H9 (cell line): ENCODE data around the gene SLC1A6. TPM values are rescaled to one million over a fixed set of nuclear protein-coding genes. Genes with fewer than 3 reads are reported as not detected.

Experiments used
- DNase-seq: peaks from one replicate; pipeline ENCODE4 v3.0.0-alpha.2; 2017
- H2AFZ ChIP-seq: one replicate; pipeline ENCODE4 v1.6.1; 2013; ENCODE audit warnings: mild to moderate bottlenecking, low read length, control low read depth, moderate library complexity
- H2AK5ac ChIP-seq: 2 replicates; pipeline ENCODE4 v1.6.1; 2013; ENCODE audit warnings: low read length, control low read depth, mixed read lengths; ENCODE audit not compliant: insufficient read length
- H2BK120ac ChIP-seq: one replicate; pipeline ENCODE4 v1.6.1; 2013; ENCODE audit warnings: low read depth, mild to moderate bottlenecking, low read length, control low read depth, inconsistent platforms; ENCODE audit not compliant: poor library complexity, severe bottlenecking
- H2BK12ac ChIP-seq: 2 replicates; pipeline ENCODE4 v1.6.1; 2013; ENCODE audit warnings: low read length, control low read depth, mixed read lengths, low read depth; ENCODE audit not compliant: insufficient read length
- H2BK15ac ChIP-seq: 2 replicates; pipeline ENCODE4 v1.6.1; 2013; ENCODE audit warnings: low read depth, low read length, control low read depth
- H2BK20ac ChIP-seq: one replicate; pipeline ENCODE4 v1.6.1; 2013; ENCODE audit warnings: low read depth, mild to moderate bottlenecking, low read length, control low read depth, inconsistent platforms; ENCODE audit not compliant: poor library complexity, severe bottlenecking
- H2BK5ac ChIP-seq: 2 replicates; pipeline ENCODE4 v1.6.1; 2013; ENCODE audit warnings: low read length, control low read depth, mixed read lengths; ENCODE audit not compliant: insufficient read length
- H3K14ac ChIP-seq: 2 replicates; pipeline ENCODE4 v1.6.1; 2013; ENCODE audit warnings: low read length, control low read depth; ENCODE audit not compliant: insufficient read depth
- H3K18ac ChIP-seq: 2 replicates; pipeline ENCODE4 v1.6.1; 2013; ENCODE audit warnings: low read depth, mild to moderate bottlenecking, mixed read lengths, low read length, control low read depth; ENCODE audit not compliant: insufficient read length
- H3K23ac ChIP-seq: 2 replicates; pipeline ENCODE4 v1.6.1; 2013; ENCODE audit warnings: low read length, control low read depth, mixed read lengths, low read depth; ENCODE audit not compliant: insufficient read length
- H3K23me2 ChIP-seq: 2 replicates; pipeline ENCODE4 v1.6.1; 2013; ENCODE audit warnings: low read depth, mild to moderate bottlenecking, mixed read lengths, low read length, control low read depth; ENCODE audit not compliant: insufficient read length, poor library complexity, severe bottlenecking
- H3K27ac ChIP-seq: 2 replicates; pipeline ENCODE4 v1.5.1; 2013; ENCODE audit warnings: low read length, control low read depth, mixed read lengths, low read depth; ENCODE audit not compliant: insufficient read length
- H3K27me3 ChIP-seq: 2 replicates; pipeline ENCODE4 v1.6.1; 2013; ENCODE audit warnings: low read length, control low read depth, inconsistent platforms; ENCODE audit not compliant: insufficient read depth
- H3K4ac ChIP-seq: 2 replicates; pipeline ENCODE4 v1.6.1; 2013; ENCODE audit warnings: low read depth, mild to moderate bottlenecking, control low read depth, inconsistent platforms, low read length, moderate library complexity
- H3K4me1 ChIP-seq: 2 replicates; pipeline ENCODE4 v1.6.1; 2013; ENCODE audit warnings: low read length, control low read depth, inconsistent platforms; ENCODE audit not compliant: insufficient read depth
- H3K4me2 ChIP-seq: 2 replicates; pipeline ENCODE4 v1.6.1; 2013; ENCODE audit warnings: low read length, control low read depth, mixed read lengths; ENCODE audit not compliant: insufficient read length, insufficient read depth
- H3K56ac ChIP-seq: 2 replicates; pipeline ENCODE4 v1.6.1; 2013; ENCODE audit warnings: low read depth, mild to moderate bottlenecking, mixed read lengths, low read length, control low read depth; ENCODE audit not compliant: insufficient read length
- H3K79me1 ChIP-seq: 2 replicates; pipeline ENCODE4 v1.6.1; 2013; ENCODE audit warnings: low read depth, mild to moderate bottlenecking, moderate library complexity, low read length, control low read depth, inconsistent platforms; ENCODE audit not compliant: insufficient read depth, poor library complexity, severe bottlenecking
- H3K79me2 ChIP-seq: 2 replicates; pipeline ENCODE4 v1.6.1; 2013; ENCODE audit warnings: low read length, control low read depth, inconsistent platforms; ENCODE audit not compliant: insufficient read depth
- H3K9ac ChIP-seq: 2 replicates; pipeline ENCODE4 v1.6.1; 2013; ENCODE audit warnings: low read length, control low read depth, mixed read lengths; ENCODE audit not compliant: insufficient read length; ENCODE audit errors: extremely low read depth
- H3K9me3 ChIP-seq: one replicate; pipeline ENCODE4 v1.6.1; 2013; ENCODE audit warnings: low read depth, low read length, inconsistent platforms; ENCODE audit not compliant: control insufficient read depth
- H3T11ph ChIP-seq: one replicate; pipeline ENCODE4 v1.6.1; 2013; ENCODE audit warnings: mild to moderate bottlenecking, low read length, control low read depth, inconsistent platforms
- H4K20me1 ChIP-seq: one replicate; pipeline ENCODE4 v1.6.1; 2013; ENCODE audit not compliant: control insufficient read depth, insufficient read length, insufficient read depth
- H4K5ac ChIP-seq: 2 replicates; pipeline ENCODE4 v1.6.1; 2013; ENCODE audit warnings: low read depth, mild to moderate bottlenecking, mixed read lengths, low read length, control low read depth; ENCODE audit not compliant: insufficient read length
- H4K8ac ChIP-seq: replicated peaks from 2 replicates; pipeline ENCODE4 v1.6.1; 2013; ENCODE audit warnings: low read length, control low read depth, mixed read lengths, low read depth; ENCODE audit not compliant: insufficient read length
- H4K91ac ChIP-seq: 2 replicates; pipeline ENCODE4 v1.6.1; 2013; ENCODE audit warnings: low read depth, mild to moderate bottlenecking, moderate library complexity, mixed read lengths, low read length, control low read depth; ENCODE audit not compliant: insufficient read length
- H3K27ac Mint-ChIP-seq, 3 experiments: 2 replicates in 2 of 3; 3 replicates in 1 of 3; pipeline ENCODE4 v1.8.0; 2020 to 2021; ENCODE audit warnings: mixed read lengths in 3 of 3, mild to moderate bottlenecking in 1 of 3, moderate library complexity in 1 of 3
- H3K27me3 Mint-ChIP-seq: 2 replicates; pipeline ENCODE4 v1.8.0; 2021; ENCODE audit warnings: low read depth, mild to moderate bottlenecking, moderate library complexity, mixed read lengths
- H3K36me3 Mint-ChIP-seq, 3 experiments: 2 replicates in 2 of 3; 3 replicates in 1 of 3; pipeline ENCODE4 v1.8.0; 2020 to 2021; ENCODE audit warnings: low read depth in 3 of 3, mixed read lengths in 3 of 3; ENCODE audit not compliant: insufficient read depth in 1 of 3
- H3K4me1 Mint-ChIP-seq, 2 experiments: 2 replicates each; pipeline ENCODE4 v1.8.0; 2020; ENCODE audit warnings: mixed read lengths in 2 of 2
- H3K4me3 Mint-ChIP-seq, 2 experiments: 2 replicates in 1 of 2; 3 replicates in 1 of 2; pipeline ENCODE4 v1.8.0; 2020 to 2021; ENCODE audit warnings: mild to moderate bottlenecking in 2 of 2, mixed read lengths in 2 of 2, moderate library complexity in 1 of 2
- H3K9me3 Mint-ChIP-seq, 2 experiments: 2 replicates in 1 of 2; 3 replicates in 1 of 2; pipeline ENCODE4 v1.8.0; 2020; ENCODE audit warnings: mild to moderate bottlenecking in 2 of 2, mixed read lengths in 2 of 2, moderate library complexity in 1 of 2
- CTCF ChIP-seq: fragments of 200-600 bp; sonication (generic); conservative IDR thresholded peaks from 3 replicates; pipeline ENCODE4 v1.8.0; 2021; ENCODE audit warnings: antibody characterized with exemption, mild to moderate bottlenecking
- WGBS: extraction: QIAGEN DNeasy Blood & Tissue Kit; methylation state at CpG from one replicate; pipeline ENCODE4 v1.1.7; 2013; ENCODE audit warnings: missing lambda C conversion rate, low lambda C conversion rate, mixed read lengths; ENCODE audit not compliant: insufficient read length; ENCODE audit errors: extremely low coverage; 5-methylcytosine and 5-hydroxymethylcytosine counted together
- total RNA-seq: library from RNA; stranded (reverse); gene quantifications from 2 replicates; pipeline ENCODE4 v1.2.1, GENCODE V29; 2021

SLC1A6 gene
- total RNA-seq, 1 experiment from 2014 or later: 8.3 TPM

DNA sequence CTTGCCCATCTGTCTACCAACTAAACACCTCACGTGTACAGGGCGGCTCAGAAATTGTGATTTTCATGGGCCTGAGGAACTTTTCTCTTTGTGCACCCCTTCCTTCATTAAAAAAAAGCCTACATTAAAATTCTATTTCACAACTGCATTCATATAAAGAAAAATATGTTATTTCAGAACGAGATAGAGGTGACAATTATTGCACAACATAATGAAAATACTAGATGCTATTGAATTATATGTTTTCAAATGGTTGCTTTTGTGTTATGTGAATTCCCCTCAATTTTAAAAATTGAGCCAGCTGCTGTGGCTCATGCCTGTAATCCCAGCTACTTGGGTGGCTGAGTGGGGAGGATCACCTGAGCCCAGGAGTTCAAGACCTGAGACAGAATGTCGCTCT, 5.2 kb downstream of the SLC1A6 start:
- no peaks in the 10 kb centered on the region for H3K23me2 ChIP-seq
- H2BK5ac ChIP-seq: no peak overlapping the region
- WGBS: no CpG with 5 or more reads among the region's 4 CpGs

More for the DNA sequence above, 5.2 kb downstream of the SLC1A6 start:
- H2BK20ac ChIP-seq: no peak overlapping the region
- no peak overlapping the region for H3K56ac ChIP-seq
- no peak overlapping the region for H3K23ac ChIP-seq
- H2AK5ac ChIP-seq: no peak overlapping the region
- H3K79me2 ChIP-seq: no peaks in the 10 kb centered on the region
- H3K79me1 ChIP-seq: no peaks in the 10 kb centered on the region
- peaks cover 19% of the 10 kb centered on the region for H3K27me3 Mint-ChIP-seq
- no peaks in the 10 kb centered on the region for H3K9me3 ChIP-seq
- H4K91ac ChIP-seq: no peak overlapping the region
- H3K36me3 Mint-ChIP-seq: peaks cover 6 to 18% (median 14%) of the 10 kb centered on the region in 3 experiments; a peak in 5 of 7 replicates
- H3K27ac Mint-ChIP-seq: no peak overlapping the region
- H3K4me1 ChIP-seq: no peaks in the 10 kb centered on the region
- no peak for DNase-seq
- H2BK120ac ChIP-seq: no peak overlapping the region
- no peak overlapping the region for H2BK15ac ChIP-seq
- no peak for TF ChIP-seq CTCF
- no peaks in the 10 kb centered on the region; the same call in 1 of the 2 replicates for H3K27me3 ChIP-seq
- no peak overlapping the region for H4K5ac ChIP-seq
- H2AFZ ChIP-seq: no peak overlapping the region
- no peak overlapping the region for H3K9ac ChIP-seq
- H3K18ac ChIP-seq: no peak overlapping the region
- no peak overlapping the region for H3K4me2 ChIP-seq
- peaks cover 0 to 16% of the 10 kb centered on the region in 2 experiments; a peak in 2 of 4 replicates for H3K4me1 Mint-ChIP-seq
- no peak overlapping the region for H3K4ac ChIP-seq
- H4K20me1 ChIP-seq: no peaks in the 10 kb centered on the region
- no peak overlapping the region for H4K8ac ChIP-seq
- no peaks in the 10 kb centered on the region for H3K9me3 Mint-ChIP-seq
- no peak overlapping the region for H3T11ph ChIP-seq
- H2BK12ac ChIP-seq: no peak overlapping the region
- H3K4me3 Mint-ChIP-seq: no peak overlapping the region
- no peak overlapping the region for H3K14ac ChIP-seq
- no peak overlapping the region for H3K27ac ChIP-seq
